Epithelial cell of esophagus (primary cell): ENCODE measurements around the gene VASH1.

Experiments used
- DNase-seq: peaks from one replicate; pipeline ENCODE4 v3.0.0; 2010; ENCODE audit warnings: low read depth
- H3K4me3 ChIP-seq: 2 replicates; pipeline ENCODE4 v1.5.1; 2011; ENCODE audit warnings: mild to moderate bottlenecking, low read length, control low read depth
- CTCF ChIP-seq: IDR thresholded peaks from 2 replicates; pipeline ENCODE4 v1.5.1; 2011; ENCODE audit warnings: low read depth, mild to moderate bottlenecking, low read length, control low read depth, inconsistent platforms; ENCODE audit not compliant: insufficient read depth; ENCODE audit errors: missing control alignments

Gene VASH1

DNA sequence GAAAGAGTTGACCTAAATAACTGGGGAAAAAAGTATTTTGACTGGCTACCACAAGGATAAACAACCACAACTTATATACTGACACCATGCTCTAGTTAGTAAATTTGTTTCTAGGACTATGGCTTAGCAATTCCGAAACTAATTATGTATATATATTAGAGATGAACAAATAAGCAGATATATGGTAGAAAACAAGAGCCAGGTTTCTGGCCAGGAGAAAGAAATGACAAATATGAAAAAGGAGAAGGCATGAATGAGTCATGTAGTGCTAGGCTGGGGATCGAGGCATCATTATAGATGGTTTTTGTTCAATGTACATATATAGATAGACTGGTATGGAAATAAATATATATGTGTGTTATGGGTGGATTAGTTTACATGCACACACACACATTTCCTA is 59.4 kb downstream of the VASH1 start:
- H3K4me3 ChIP-seq, result no peak overlapping the region
- DNase-seq, result no peak
- no peak for TF ChIP-seq CTCF

GRCh38 chr14:76826122-76826521 is 64.9 kb downstream of the VASH1 start, which contains the start of gene LRRC74A:
LRRC74A (plus strand) TSS chr14:76826408; CDS start chr14:76826698, 290 bp downstream.
- peak; percentile 57 for DNase-seq
- no peak for TF ChIP-seq CTCF
- no peak within 1 kb of the TSS for H3K4me3 ChIP-seq

DNA sequence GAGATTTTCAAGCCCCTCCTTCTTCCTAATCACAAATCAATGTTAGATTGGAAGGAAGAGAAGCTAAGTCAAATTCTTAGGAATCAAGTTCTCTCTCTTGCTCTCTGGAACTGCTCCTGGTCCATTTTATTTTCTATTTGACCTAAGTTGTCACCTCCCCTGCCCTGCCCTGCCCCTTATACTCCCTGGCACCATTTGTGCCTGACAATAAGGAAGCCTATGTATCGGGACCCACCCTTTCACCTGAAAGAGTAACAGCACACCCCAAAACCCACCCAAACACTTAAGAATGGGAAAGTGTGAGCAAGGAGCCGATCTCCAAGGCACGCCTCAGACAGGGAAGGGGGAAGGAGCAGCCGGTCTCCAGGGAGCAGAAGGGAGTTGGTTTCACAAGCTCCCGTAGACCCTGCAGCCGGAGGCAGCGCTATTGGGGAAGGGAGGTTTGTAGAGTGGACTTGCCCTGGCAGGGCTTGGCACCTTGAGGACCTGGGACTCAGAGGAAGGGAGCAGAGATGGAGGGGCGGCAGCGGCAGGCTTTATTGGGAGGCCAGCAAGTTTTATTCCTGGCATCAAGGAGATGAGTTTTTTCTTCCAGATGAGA is 66.5 kb downstream of the VASH1 start:
- TF ChIP-seq CTCF, result no peak
- no peak for DNase-seq
- no peak overlapping the region for H3K4me3 ChIP-seq

DNA sequence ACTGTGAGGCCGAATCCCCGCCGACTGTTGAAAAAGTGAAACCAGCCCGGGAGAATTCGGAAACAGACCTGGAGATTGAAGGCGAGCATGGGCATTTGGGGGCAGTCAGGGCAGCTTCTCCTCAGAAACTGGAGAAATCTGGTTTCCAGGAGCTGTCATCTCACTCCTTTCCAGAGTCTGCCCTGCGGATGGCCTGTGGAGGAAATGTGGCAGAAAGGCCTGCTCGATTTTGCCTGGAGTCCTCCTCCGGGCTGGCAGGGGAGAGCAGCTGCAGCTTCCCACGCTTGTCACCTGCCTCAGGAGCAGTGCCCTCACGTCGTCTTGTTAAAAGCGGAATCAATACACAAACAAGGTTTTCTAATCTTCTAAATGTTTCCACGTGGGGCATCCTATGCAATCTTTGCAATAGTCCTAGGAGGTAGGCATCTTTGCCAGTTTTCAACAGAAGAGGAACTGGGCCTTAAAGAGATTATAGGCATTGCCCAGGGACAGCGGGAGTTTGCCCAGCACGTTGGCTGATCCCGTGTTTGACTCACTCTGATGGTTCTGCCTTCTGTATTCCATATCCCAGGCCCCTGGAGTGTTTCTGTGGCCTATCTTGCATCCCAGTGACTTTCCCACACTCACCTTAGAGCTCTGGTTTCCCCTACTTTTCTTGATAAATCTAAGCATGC is 67.2 kb downstream of the VASH1 start:
- no peak overlapping the region for H3K4me3 ChIP-seq
- no peak for DNase-seq
- no peak for TF ChIP-seq CTCF

DNA sequence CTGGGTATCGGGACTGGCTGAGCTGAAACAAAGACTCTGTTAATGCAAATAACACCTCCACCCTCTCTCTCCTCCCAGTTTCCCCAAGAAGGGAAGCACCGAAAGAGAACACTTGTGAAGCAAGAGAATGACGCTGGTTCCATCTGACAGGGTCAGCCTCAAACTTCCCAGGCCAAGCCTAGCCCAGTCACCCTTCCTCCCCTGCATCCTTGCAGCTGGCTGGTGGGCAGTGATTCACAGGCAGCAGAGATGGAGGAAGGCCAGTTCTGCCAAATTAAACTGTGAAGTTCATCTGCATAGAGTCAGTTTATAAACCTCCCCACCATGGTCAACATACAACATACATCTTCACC is 67.7 kb downstream of the VASH1 start:
- no peak for TF ChIP-seq CTCF
- no peak overlapping the region for H3K4me3 ChIP-seq
- peak; percentile 26 for DNase-seq

- no peak for TF ChIP-seq CTCF
- H3K4me3 ChIP-seq, result no peak overlapping the region
- no peak for DNase-seq
Observed at GRCh38 chr14:76829650-76830421, 68.6 kb downstream of the VASH1 start.
